Measurements from ENCODE around the gene CDK14. TPM values are rescaled to one million over a fixed set of nuclear protein-coding genes. Genes with fewer than 3 reads are reported as not detected.

The CDK14 gene
- total RNA-seq, 4 donors from 2014 or later: 3.3 to 61.6 (median 38.7) TPM

- no peak for DNase-seq
- Histone ChIP-seq H3K27ac (no peak overlapping the region), H3K4me3 (no peak overlapping the region), H3K36me3 (no peaks in the 10 kb centered on the region), H3K4me1 (no peaks in the 10 kb centered on the region), H3K27me3 (no peaks in the 10 kb centered on the region), H3K9me3 (no peaks in the 10 kb centered on the region)
- TF ChIP-seq CTCF (IDR thresholded peaks at IDR 0.05) (no peak), POLR2A (IDR thresholded peaks at IDR 0.05) (no peak)
- intact Hi-C loops (cut with DNase I; ENCODE audit: low total_unique reads): no loop called here
Observed at GRCh38 chr7:91137788-91138368, 541.8 kb downstream of the CDK14 start.

DNA sequence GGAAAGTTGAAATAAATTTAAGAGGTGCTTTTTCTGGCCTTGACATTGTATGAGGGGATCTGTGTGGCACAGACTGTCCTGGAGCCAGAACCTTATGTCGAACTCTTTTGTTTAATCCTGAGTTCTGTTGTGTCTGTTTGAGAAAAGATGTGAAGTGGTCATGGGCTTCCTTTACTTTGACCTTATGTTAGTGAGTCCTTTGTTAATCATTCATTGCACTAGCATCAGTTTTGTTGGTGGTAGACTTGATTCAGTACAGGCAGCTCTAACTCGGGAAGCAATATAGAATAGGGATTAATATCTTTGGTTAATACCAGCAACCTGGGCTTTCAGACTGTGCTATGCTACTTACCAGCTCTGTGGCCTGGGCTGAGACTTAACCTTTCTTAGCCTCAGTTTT lies 544.2 kb downstream of the CDK14 start:
- Histone ChIP-seq H3K27me3 (no peaks in the 10 kb centered on the region), H3K27ac (no peak overlapping the region), H3K9me3 (no peaks in the 10 kb centered on the region), H3K4me1 (no peaks in the 10 kb centered on the region), H3K36me3 (no peaks in the 10 kb centered on the region), H3K4me3 (no peak overlapping the region)
- no peak for DNase-seq
- no peak for TF ChIP-seq CTCF (IDR thresholded peaks at IDR 0.05)
- intact Hi-C loops (cut with DNase I; ENCODE audit: low total_unique reads): no loop called here

GRCh38 chr7:91140982-91141381 lies 544.9 kb downstream of the CDK14 start:
- Histone ChIP-seq H3K36me3 (no peaks in the 10 kb centered on the region), H3K9me3 (no peaks in the 10 kb centered on the region), H3K27me3 (no peaks in the 10 kb centered on the region), H3K4me3 (no peak overlapping the region), H3K4me1 (no peaks in the 10 kb centered on the region), H3K27ac (no peak overlapping the region)
- DNase-seq: no peak
- TF ChIP-seq CTCF (IDR thresholded peaks at IDR 0.05) (no peak), POLR2A (IDR thresholded peaks at IDR 0.05) (no peak)
- intact Hi-C loops (cut with DNase I; ENCODE audit: low total_unique reads): no loop called here

- intact Hi-C loops (cut with DNase I; ENCODE audit: low total_unique reads): no loop called here
- no peak for DNase-seq
- Histone ChIP-seq H3K27me3 (no peaks in the 10 kb centered on the region), H3K4me3 (no peak overlapping the region), H3K36me3 (no peaks in the 10 kb centered on the region), H3K9me3 (no peaks in the 10 kb centered on the region), H3K4me1 (no peaks in the 10 kb centered on the region), H3K27ac (no peak overlapping the region)
- TF ChIP-seq POLR2A (IDR thresholded peaks at IDR 0.05) (no peak), CTCF (IDR thresholded peaks at IDR 0.05) (no peak)
Observed at GRCh38 chr7:91142743-91143142, 546.6 kb downstream of the CDK14 start.

DNA sequence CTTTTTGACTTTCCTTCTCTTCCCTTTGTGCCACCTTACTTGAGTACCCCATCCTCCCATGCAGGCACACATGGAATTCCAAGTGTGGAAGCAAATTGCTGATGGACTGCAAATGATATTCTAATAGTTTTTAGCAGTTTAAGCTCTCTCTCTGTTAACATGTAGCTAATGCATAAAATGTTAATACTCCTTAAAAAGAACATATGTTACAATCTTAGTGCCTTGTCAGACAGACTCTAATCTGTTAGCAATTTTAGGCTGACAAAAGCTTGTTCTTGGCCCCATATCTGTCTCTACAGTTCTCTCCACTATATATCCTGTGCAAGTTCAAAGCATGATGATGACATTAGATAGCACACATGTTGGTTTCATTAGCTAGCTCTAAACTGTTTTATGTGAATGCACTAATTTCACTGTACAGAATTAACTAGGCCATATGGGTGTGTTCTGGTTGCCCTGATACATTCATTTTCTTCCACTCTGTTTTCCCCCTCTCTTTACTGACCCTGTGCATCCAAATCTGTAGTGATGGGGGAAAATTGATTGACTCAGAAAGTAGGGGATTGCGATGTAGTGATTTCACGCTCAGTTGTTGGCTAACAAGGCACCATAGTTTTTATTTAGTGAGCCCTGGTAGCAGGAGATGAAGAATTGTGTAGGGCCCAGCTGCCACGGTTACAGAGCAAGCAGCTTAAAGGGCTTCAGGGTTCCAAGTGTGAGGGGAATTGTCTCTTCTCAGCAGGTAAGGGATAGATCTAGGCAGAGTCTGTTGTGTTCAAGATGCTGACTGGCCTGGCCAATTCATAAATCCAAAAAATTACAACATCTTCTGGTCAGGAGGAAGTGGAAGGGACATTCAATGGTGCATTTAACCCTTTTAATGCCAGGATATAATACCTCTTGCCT lies 553.5 kb downstream of the CDK14 start:
- Histone ChIP-seq H3K4me3 (no peak overlapping the region), H3K27ac (no peak overlapping the region), H3K27me3 (no peaks in the 10 kb centered on the region), H3K4me1 (no peaks in the 10 kb centered on the region), H3K36me3 (no peaks in the 10 kb centered on the region), H3K9me3 (no peaks in the 10 kb centered on the region)
- TF ChIP-seq CTCF (IDR thresholded peaks at IDR 0.05) (no peak), POLR2A (IDR thresholded peaks at IDR 0.05) (no peak)
- no peak for DNase-seq
- intact Hi-C loops (cut with DNase I; ENCODE audit: low total_unique reads): no loop called here
